Measurements from ENCODE around the gene ZNF701. TPM values are rescaled to one million over a fixed set of nuclear protein-coding genes. Genes with fewer than 3 reads are reported as not detected.

Gene ZNF701
- total and polyA plus RNA-seq, 2 experiments from 2014 or later = 8.5 to 24.7 TPM

- DNase-seq (ENCODE audit: low spot score) (peak; percentile 60), ATAC-seq (peak; percentile 21)
- Histone ChIP-seq H4K20me1 (replicated peaks; ENCODE audit: insufficient read depth) (peaks cover 4% of the 10 kb centered on the region; the same call in 1 of the 2 replicates), H3K4me3 (peak overlapping the region; percentile 85), H3K27ac (ENCODE audit: low read depth) (peak overlapping the region; percentile 63; the same call in 1 of the 2 replicates), H3K27me3 (ENCODE audit: insufficient read depth) (peaks cover 10% of the 10 kb centered on the region; the same call in 1 of the 2 replicates), H3K9me2 (ENCODE audit: insufficient read depth) (no peaks in the 10 kb centered on the region), H3K36me3 (ENCODE audit: insufficient read depth) (peaks cover 6% of the 10 kb centered on the region; the same call in 1 of the 2 replicates), H3K4me1 (ENCODE audit: insufficient read depth) (peaks cover 10% of the 10 kb centered on the region), H3K79me2 (replicated peaks; ENCODE audit: insufficient read depth) (peaks cover 9% of the 10 kb centered on the region; the same call in 1 of the 2 replicates), H3K4me2 (peak overlapping the region; percentile 99), H3F3A (replicated peaks; ENCODE audit: low read depth) (0 out of 2 replicates have a peak, but pooled peaks cover 3% of the 10 kb centered on the region), H2AFZ (peak overlapping the region; percentile 87)
- peak overlapping the region; percentile 78 for H3K4me3 Mint-ChIP-seq
- no peak for TF ChIP-seq STAT1 (IDR thresholded peaks at IDR 0.05; ENCODE audit: unreplicated experiment)
- TF ChIP-seq ZNF114 (CRISPR knock-in tag; IDR thresholded peaks at IDR 0.05) = no peak
- TF ChIP-seq CTCF (conservative IDR thresholded peaks at IDR 0.05; ENCODE audit: low read depth in 2 of 2) = no peak
- TF ChIP-seq EZH2 (IDR thresholded peaks at IDR 0.05; ENCODE audit: low read depth, unreplicated experiment) = no peak
- TF ChIP-seq NANOG (IDR thresholded peaks at IDR 0.05; ENCODE audit: borderline replicate concordance) = no peak
- no peak for TF ChIP-seq ETS1 (IDR thresholded peaks at IDR 0.05)
- TF ChIP-seq JUNB (IDR thresholded peaks at IDR 0.05; ENCODE audit: unreplicated experiment) = no peak
- TF ChIP-seq REST (IDR thresholded peaks at IDR 0.05; ENCODE audit: unreplicated experiment) = no peak
- no peak for TF ChIP-seq CREB1 (CRISPR knock-in tag; IDR thresholded peaks at IDR 0.05; ENCODE audit: low read depth)
- no peak for TF ChIP-seq ZNF331 (CRISPR knock-in tag; IDR thresholded peaks at IDR 0.05; ENCODE audit: low read depth)
- no peak for TF ChIP-seq ZNF462 (CRISPR knock-in tag; IDR thresholded peaks at IDR 0.05)
- TF ChIP-seq EZH2phosphoT487 (IDR thresholded peaks at IDR 0.05; ENCODE audit: unreplicated experiment) = no peak
- TF ChIP-seq POLR2AphosphoS5 (IDR thresholded peaks at IDR 0.05; ENCODE audit: low read depth) = no peak
- H3K27ac Mint-ChIP-seq = no peak overlapping the region
- peaks cover 20% of the 10 kb centered on the region for H3K9me3 Mint-ChIP-seq
- H3K4me1 Mint-ChIP-seq = peaks cover 12% of the 10 kb centered on the region
- peaks cover 13% of the 10 kb centered on the region for H3K27me3 Mint-ChIP-seq (ENCODE audit: insufficient read depth, low read depth, poor library complexity)
- peaks cover 32% of the 10 kb centered on the region for H3K36me3 Mint-ChIP-seq (ENCODE audit: low read depth)
Observed at GRCh38 chr19:52600639-52601024, 30.5 kb downstream of the ZNF701 start.

All from GM23338 (cell line).